HCT116 (cell line): Measurements from ENCODE around the gene LTB4R2.

ENCODE experiments used
- CTCF ChIP-seq, 3 experiments: fragments of 200-600 bp in 1 of 3; sonication (generic) in 1 of 3; IDR thresholded peaks in 2 of 3; conservative IDR thresholded peaks in 1 of 3; 2 replicates each; pipeline ENCODE4 v1.5.1; 2012 to 2017; ENCODE audit warnings: low read depth in 2 of 3, low read length in 2 of 3, antibody characterized with exemption in 1 of 3, borderline replicate concordance in 1 of 3, control low read depth in 1 of 3, mild to moderate bottlenecking in 1 of 3, mixed read lengths in 1 of 3, mixed run types in 1 of 3, moderate library complexity in 1 of 3; ENCODE audit not compliant: insufficient read depth in 1 of 3
- EZH2 ChIP-seq: fragments of 200-600 bp; sonication (generic); IDR thresholded peaks from 2 replicates; pipeline ENCODE4 v1.6.1; 2017; ENCODE audit warnings: antibody characterized with exemption, mixed run types
- FOSL1 ChIP-seq: IDR thresholded peaks from 2 replicates; pipeline ENCODE4 v1.6.1; 2012; ENCODE audit warnings: low read depth
- MAX ChIP-seq: IDR thresholded peaks from 2 replicates; pipeline ENCODE4 v1.6.1; 2012
- POLR2A ChIP-seq: IDR thresholded peaks from 2 replicates; pipeline ENCODE4 v1.7.0; 2011; ENCODE audit warnings: borderline replicate concordance; ENCODE audit not compliant: insufficient read depth, insufficient read length; ENCODE audit errors: extremely low read depth
- POLR2AphosphoS5 ChIP-seq: IDR thresholded peaks from 2 replicates; pipeline ENCODE4 v1.6.1; 2011; ENCODE audit warnings: mild to moderate bottlenecking, low read depth, low read length, moderate library complexity
- SIN3A ChIP-seq: IDR thresholded peaks from 2 replicates; pipeline ENCODE4 v1.6.1; 2012; ENCODE audit warnings: low read depth
- YY1 ChIP-seq: IDR thresholded peaks from 2 replicates; pipeline ENCODE4 v1.6.1; 2011; ENCODE audit warnings: low read length, low read depth, moderate library complexity, mild to moderate bottlenecking; ENCODE audit not compliant: insufficient replicate concordance; ENCODE audit errors: extremely low read depth
- ZFX ChIP-seq: fragments of 450-650 bp; IDR thresholded peaks from 2 replicates; pipeline ENCODE4 v1.6.1; 2017

DNA sequence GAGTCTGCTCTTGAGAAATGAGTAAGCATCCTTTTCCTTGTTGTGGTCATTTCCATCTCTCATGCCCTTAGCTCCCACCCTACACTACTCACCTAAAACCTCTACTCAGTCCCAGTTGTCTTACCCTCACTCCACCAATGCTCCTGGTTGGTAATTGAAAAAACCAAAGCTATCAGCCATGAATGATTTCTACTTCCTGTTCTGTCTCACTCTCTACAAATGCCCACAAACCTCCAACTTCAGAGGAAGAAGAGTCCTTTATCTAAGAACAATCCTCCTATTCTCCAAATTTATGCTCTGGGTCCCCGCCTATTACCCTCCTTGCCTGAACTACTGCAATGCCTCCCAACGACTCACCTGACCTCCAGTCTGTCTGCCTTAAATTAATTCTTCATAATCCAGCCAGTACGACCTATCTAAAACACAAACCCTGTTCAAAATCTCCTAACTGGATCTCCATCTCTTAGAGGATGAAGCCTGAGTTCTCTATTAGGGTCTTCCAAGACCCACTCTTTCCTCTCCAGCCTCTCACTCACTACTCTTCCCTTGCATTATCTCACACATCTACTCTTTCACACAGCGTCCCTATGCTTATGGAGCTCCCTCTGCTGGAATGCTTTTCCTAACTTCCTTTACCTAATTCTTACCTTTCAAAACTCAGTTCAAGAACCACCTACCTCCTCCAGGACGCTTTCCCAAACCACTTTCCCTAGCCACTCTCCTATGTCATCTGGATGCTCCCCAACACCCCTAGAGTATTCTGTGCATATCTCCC lies 12.6 kb upstream of the LTB4R2 start:
- TF ChIP-seq YY1 (no peak), EZH2 (no peak), SIN3A (no peak), MAX (no peak), POLR2AphosphoS5 (no peak), CTCF (IDR thresholded peaks at IDR 0.05 in 2 of 3, conservative IDR thresholded peaks at IDR 0.05 in 1 of 3; ENCODE audit: borderline replicate concordance in 1 of 3, insufficient read depth in 1 of 3, low read depth in 2 of 3, low read length in 2 of 3) (peak; percentile 55 to 65 (median 62); a peak in 5 of 6 replicates), POLR2A (no peak), ZFX (no peak), FOSL1 (no peak)
